Dermis lymphatic vessel endothelial cell (primary cell): ENCODE measurements around the gene VPS41. TPM values are rescaled to one million over a fixed set of nuclear protein-coding genes. Genes with fewer than 3 reads are reported as not detected.

ENCODE experiments used
- total RNA-seq: library from RNA; depleted of rRNA; stranded (reverse); fragments of >200 nt; gene quantifications from 2 replicates; pipeline ENCODE4 v1.2.1, GENCODE V29; 2014

The VPS41 gene
- total RNA-seq: 50.3 and 51.7 TPM in 2 replicates

GRCh38 chr7:38908759-38909335 lies at the start of gene VPS41:
VPS41 (minus strand) TSS chr7:38909191; CDS start chr7:38909174, 17 bp downstream.

Other genes with a start within 250 kb of the VPS41 start
- gene POU6F2, start 68.7 kb upstream of the VPS41 start, total RNA-seq: not detected in 2 replicates